Breast epithelium (tissue), 3 donors: ENCODE data around the gene ACSS2.

Experiments used
- CTCF ChIP-seq, 3 donors: fragments of 450-650 bp; IDR thresholded peaks; one replicate each; pipeline ENCODE4 v1.5.1; 2016 to 2017; ENCODE audit warnings: antibody characterized with exemption in 3 of 3, mild to moderate bottlenecking in 3 of 3, moderate library complexity in 3 of 3
- POLR2AphosphoS5 ChIP-seq, 3 donors: sonication (generic); formaldehyde crosslinking; IDR thresholded peaks; one replicate each; pipeline ENCODE4 v1.6.1; 2017; ENCODE audit warnings: antibody characterized with exemption in 3 of 3

GRCh38 chr20:34931771-34932170 is 55.4 kb downstream of the ACSS2 start:
- TF ChIP-seq POLR2AphosphoS5 (IDR thresholded peaks at IDR 0.05) = no peak
- no peak for TF ChIP-seq CTCF (IDR thresholded peaks at IDR 0.05)
